ENCODE results near the gene PLCE1.

DNA sequence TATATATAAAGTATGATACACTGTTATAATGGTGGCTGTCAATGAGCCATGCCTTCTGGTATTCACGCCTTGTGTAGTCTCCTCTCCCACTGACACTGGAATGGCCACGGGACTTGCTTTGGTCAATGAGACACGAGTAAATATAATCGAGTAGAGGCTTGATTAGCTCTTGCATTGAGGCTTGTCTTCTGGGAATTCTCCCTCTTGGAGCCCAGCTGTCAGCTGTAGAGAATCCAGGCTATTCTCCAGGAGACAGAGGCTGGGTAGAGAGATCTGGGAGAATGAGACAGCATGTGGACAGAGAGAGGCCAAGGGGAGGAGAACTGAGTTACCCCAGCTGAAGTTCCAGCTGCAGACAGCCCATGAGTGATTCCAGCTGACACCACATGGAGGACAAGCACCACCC is 25.2 kb upstream of the PLCE1 start:
- TF ChIP-seq POLR2A (IDR thresholded peaks at IDR 0.05; ENCODE audit: low read length) (no peak), GATA1 (IDR thresholded peaks at IDR 0.05; ENCODE audit: low read depth, low read length) (no peak)

Measured in erythroblast (primary cell).